Thymus (tissue), 11 donors: ENCODE data around the gene COL16A1. TPM values are rescaled to one million over a fixed set of nuclear protein-coding genes. Genes with fewer than 3 reads are reported as not detected.
A peak's percentile ranks its signal among the peaks of the same experiment; 100 is the strongest.

Experiments used
- DNase-seq, 9 donors: peaks; one replicate each; pipeline ENCODE4 v3.0.0-alpha.2; 2013; ENCODE audit warnings: low spot score in 9 of 9, low read depth in 6 of 9, missing footprints in 1 of 9
- H3K27ac ChIP-seq, 2 donors: one replicate each; pipeline ENCODE4 v1.5.1; 2013; ENCODE audit warnings: control low read depth in 1 of 2, low read depth in 1 of 2, low read length in 1 of 2, mild to moderate bottlenecking in 1 of 2, moderate library complexity in 1 of 2
- H3K27me3 ChIP-seq, 2 donors: one replicate each; pipeline ENCODE4 v1.5.1; 2013; ENCODE audit warnings: low read length in 1 of 2; ENCODE audit not compliant: control insufficient read depth in 2 of 2, insufficient read depth in 1 of 2
- H3K36me3 ChIP-seq, 2 donors: one replicate each; pipeline ENCODE4 v1.5.1; 2013; ENCODE audit warnings: low read length in 1 of 2, mild to moderate bottlenecking in 1 of 2, moderate library complexity in 1 of 2; ENCODE audit not compliant: control insufficient read depth in 2 of 2, insufficient read depth in 2 of 2
- H3K4me1 ChIP-seq, 2 donors: one replicate each; pipeline ENCODE4 v1.5.1; 2013; ENCODE audit warnings: low read length in 2 of 2; ENCODE audit not compliant: control insufficient read depth in 2 of 2, insufficient read depth in 2 of 2
- H3K4me3 ChIP-seq, 2 donors: one replicate each; pipeline ENCODE4 v1.5.1; 2013; ENCODE audit warnings: low read length in 2 of 2, control low read depth in 1 of 2, mild to moderate bottlenecking in 1 of 2
- H3K9me3 ChIP-seq, 2 donors: one replicate each; pipeline ENCODE4 v1.5.1; 2013; ENCODE audit warnings: low read length in 1 of 2, mild to moderate bottlenecking in 1 of 2; ENCODE audit not compliant: control insufficient read depth in 2 of 2, insufficient read depth in 1 of 2
- WGBS: extraction: QIAGEN DNeasy Blood & Tissue Kit; methylation state at CpG from one replicate; pipeline ENCODE4 v1.1.7; 2013; 5-methylcytosine and 5-hydroxymethylcytosine counted together
- polyA plus RNA-seq: library from polyadenylated mRNA; stranded (reverse); fragments of 200-250 nt; gene quantifications from one replicate; pipeline ENCODE4 v1.2.3, GENCODE V29; 2013
- total RNA-seq: library from RNA; stranded (reverse); fragments of 120-200 nt; gene quantifications from one replicate; pipeline ENCODE4 v1.2.4, GENCODE V29; 2013
- donor health status: healthy.

Gene COL16A1
- total and polyA plus RNA-seq, 2 donors = 32.9 to 39.3 TPM

- H3K4me3 ChIP-seq = peak overlapping the region in 1 of 2 donors; percentile 32
- H3K27ac ChIP-seq = peak overlapping the region; percentile 1 to 36
- H3K9me3 ChIP-seq = no peaks in the 10 kb centered on the region
- peaks cover 26 to 51% of the 10 kb centered on the region in 2 donors for H3K27me3 ChIP-seq
- no peak for DNase-seq
- H3K36me3 ChIP-seq = no peaks in the 10 kb centered on the region
- H3K4me1 ChIP-seq = peaks cover 0 to 26% of the 10 kb centered on the region in 2 donors
- WGBS = 19% methylated on average over 19 of the region's 19 CpGs
Measured at GRCh38 chr1:31704271-31705079, 658 bp upstream of the COL16A1 start.

- Histone ChIP-seq H3K27ac (no peak overlapping the region), H3K36me3 (no peaks in the 10 kb centered on the region), H3K27me3 (peaks cover 26 to 50% of the 10 kb centered on the region in 2 donors), H3K4me3 (no peak overlapping the region), H3K4me1 (peaks cover 0 to 26% of the 10 kb centered on the region in 2 donors), H3K9me3 (no peaks in the 10 kb centered on the region)
- whole genome bisulfite sequencing = 93% methylated on average over 8 of the region's 8 CpGs
- no peak for DNase-seq
Measured at GRCh38 chr1:31702836-31703404, 897 bp downstream of the COL16A1 start.

- H3K9me3 ChIP-seq = no peaks in the 10 kb centered on the region
- H3K27ac ChIP-seq = peak overlapping the region; percentile 15 to 17
- H3K27me3 ChIP-seq = peaks cover 26 to 48% of the 10 kb centered on the region in 2 donors
- DNase-seq = peak in 1 of 9 donors; percentile 18
- H3K4me1 ChIP-seq = peaks cover 0 to 22% of the 10 kb centered on the region in 2 donors
- WGBS = 89% methylated on average over 10 of the region's 10 CpGs
- no peaks in the 10 kb centered on the region for H3K36me3 ChIP-seq
- H3K4me3 ChIP-seq = no peak overlapping the region
Measured at GRCh38 chr1:31701091-31701736, 2.6 kb downstream of the COL16A1 start.

- 84% methylated on average over 7 of the region's 7 CpGs for WGBS
- H3K27ac ChIP-seq = no peak overlapping the region
- H3K4me1 ChIP-seq = peaks cover 0 to 18% of the 10 kb centered on the region in 2 donors
- no peak overlapping the region for H3K4me3 ChIP-seq
- no peaks in the 10 kb centered on the region for H3K9me3 ChIP-seq
- no peaks in the 10 kb centered on the region for H3K36me3 ChIP-seq
- H3K27me3 ChIP-seq = peaks cover 26 to 44% of the 10 kb centered on the region in 2 donors
- no peak for DNase-seq
Measured at GRCh38 chr1:31700468-31701090, 3.2 kb downstream of the COL16A1 start.

GRCh38 chr1:31699341-31699891, 4.4 kb downstream of the COL16A1 start:
- Histone ChIP-seq H3K36me3 (no peaks in the 10 kb centered on the region), H3K4me3 (no peak overlapping the region), H3K9me3 (no peaks in the 10 kb centered on the region), H3K27me3 (peaks cover 17 to 33% of the 10 kb centered on the region in 2 donors), H3K27ac (no peak overlapping the region), H3K4me1 (peaks cover 0 to 6% of the 10 kb centered on the region in 2 donors)
- 80% methylated on average over 10 of the region's 10 CpGs for WGBS
- DNase-seq = peak in 2 of 9 donors; percentile 20 to 27

- H3K36me3 ChIP-seq = no peaks in the 10 kb centered on the region
- no peak overlapping the region for H3K27ac ChIP-seq
Measured at GRCh38 chr1:31697369-31697984, 6.3 kb downstream of the COL16A1 start.

GRCh38 chr1:31696242-31696641, 7.6 kb downstream of the COL16A1 start:
- 98% methylated on average over 4 of the region's 4 CpGs for WGBS
- Histone ChIP-seq H3K4me3 (no peak overlapping the region), H3K9me3 (no peaks in the 10 kb centered on the region), H3K27me3 (peaks cover 0 to 3% of the 10 kb centered on the region in 2 donors), H3K36me3 (no peaks in the 10 kb centered on the region), H3K4me1 (peaks cover 0 to 5% of the 10 kb centered on the region in 2 donors), H3K27ac (no peak overlapping the region)
- DNase-seq = no peak

More at GRCh38 chr1:31697369-31697984, 6.3 kb downstream of the COL16A1 start:
- no peak for DNase-seq
- no peaks in the 10 kb centered on the region for H3K9me3 ChIP-seq
- peaks cover 2 to 13% of the 10 kb centered on the region in 2 donors for H3K27me3 ChIP-seq
- no peak overlapping the region for H3K4me3 ChIP-seq
- H3K4me1 ChIP-seq = peaks cover 0 to 5% of the 10 kb centered on the region in 2 donors
- 96% methylated on average over 12 of the region's 12 CpGs for WGBS

GRCh38 chr1:31695327-31695726, 8.5 kb downstream of the COL16A1 start:
- Histone ChIP-seq H3K9me3 (no peaks in the 10 kb centered on the region), H3K4me1 (peaks cover 0 to 2% of the 10 kb centered on the region in 2 donors), H3K27me3 (peaks cover 0 to 3% of the 10 kb centered on the region in 2 donors), H3K27ac (no peak overlapping the region), H3K36me3 (no peaks in the 10 kb centered on the region), H3K4me3 (no peak overlapping the region)
- 95% methylated on average over 5 of the region's 5 CpGs for WGBS
- DNase-seq = no peak
